HG03520 (cell line): ENCODE data around the gene FXN.

Source experiments
- ATAC-seq: cut with Tn5 transposase; IDR thresholded peaks from one replicate; pipeline ENCODE4 v1.9.1; 2021; ENCODE audit warnings: mild to moderate bottlenecking, moderate library complexity; ENCODE audit not compliant: unreplicated experiment

Gene FXN

GRCh38 chr9:69137311-69137710 is 101.8 kb downstream of the FXN start:
- no peak for ATAC-seq

- no peak for ATAC-seq
These were observed 104.0 kb downstream of the FXN start for GRCh38 chr9:69139596-69139995.

- ATAC-seq: no peak
These were observed 104.7 kb downstream of the FXN start for GRCh38 chr9:69140123-69140735.

- ATAC-seq: no peak
These were observed 106.3 kb downstream of the FXN start for GRCh38 chr9:69141851-69142250.

GRCh38 chr9:69143291-69143690 is 107.7 kb downstream of the FXN start:
- no peak for ATAC-seq

GRCh38 chr9:69145144-69145715 is 109.7 kb downstream of the FXN start:
- ATAC-seq: no peak

- no peak for ATAC-seq
These were observed 111.7 kb downstream of the FXN start for GRCh38 chr9:69147041-69147834.

- no peak for ATAC-seq
These were observed 113.8 kb downstream of the FXN start for GRCh38 chr9:69149321-69149807.
